GM12872 (cell line): ENCODE measurements around the gene GREM2.

Experiments
- CTCF ChIP-seq: IDR thresholded peaks from 3 replicates; pipeline ENCODE4 v1.5.1; 2011; ENCODE audit warnings: low read depth, mild to moderate bottlenecking, low read length, moderate library complexity; ENCODE audit not compliant: insufficient read depth

The GREM2 gene

GRCh38 chr1:240562779-240563178, 49.2 kb downstream of the GREM2 start:
- no peak for TF ChIP-seq CTCF

GRCh38 chr1:240562111-240562590, 49.8 kb downstream of the GREM2 start:
- TF ChIP-seq CTCF: no peak

GRCh38 chr1:240559781-240560180, 52.2 kb downstream of the GREM2 start:
- TF ChIP-seq CTCF: no peak

GRCh38 chr1:240555524-240555923, 56.4 kb downstream of the GREM2 start:
- no peak for TF ChIP-seq CTCF

GRCh38 chr1:240553351-240553750, 58.6 kb downstream of the GREM2 start:
- TF ChIP-seq CTCF: no peak

- TF ChIP-seq CTCF: no peak
Measured at GRCh38 chr1:240539769-240540414, 72.1 kb downstream of the GREM2 start.

- TF ChIP-seq CTCF: no peak
Measured at GRCh38 chr1:240538776-240539430, 73.1 kb downstream of the GREM2 start.
